ENCODE data around the gene AMPH. TPM values are rescaled to one million over a fixed set of nuclear protein-coding genes. Genes with fewer than 3 reads are reported as not detected.
A peak's percentile ranks its signal among the peaks of the same experiment; 100 is the strongest.
"Not testable (repeated sequence)": the region's sequence is repeated elsewhere in the genome, so short reads cannot be mapped to it uniquely, and the experiment has no call there.

AMPH gene
- total RNA-seq, 2 donors from 2014 or later: not detected

GRCh38 chr7:38410056-38410455, 221.1 kb downstream of the AMPH start:
- H3K36me3 Mint-ChIP-seq: no peaks in the 10 kb centered on the region
- H3K9me3 Mint-ChIP-seq: peaks cover 3% of the 10 kb centered on the region
- H3K4me1 Mint-ChIP-seq (ENCODE audit: low read depth in 2 of 2): peaks cover 0 to 4% of the 10 kb centered on the region in 2 donors
- H3K4me3 Mint-ChIP-seq: no peak overlapping the region
- DNase-seq (ENCODE audit: low spot score) (no peak), ATAC-seq (no peak)
- no peak overlapping the region for H3K27ac Mint-ChIP-seq
- peaks cover 5 to 13% of the 10 kb centered on the region in 2 donors for H3K27me3 Mint-ChIP-seq

DNA sequence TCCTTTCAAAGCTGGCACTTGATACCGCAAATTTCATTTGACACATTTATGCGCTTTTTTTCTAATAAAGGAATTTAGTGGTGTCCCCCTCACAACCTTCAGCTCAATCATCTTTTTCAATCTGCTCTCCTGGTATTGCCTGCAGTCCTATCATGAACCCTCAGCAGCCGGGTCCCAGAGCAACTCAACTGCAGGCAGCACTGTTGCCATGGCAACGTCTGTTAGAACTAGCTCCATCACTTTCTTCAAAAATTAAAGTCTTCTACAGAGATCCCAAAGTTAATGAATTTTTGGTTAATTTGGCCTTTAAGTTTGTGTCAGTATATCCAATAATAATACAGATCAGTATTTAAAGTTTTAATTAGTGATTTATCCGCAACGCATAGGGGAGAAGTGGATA, 221.6 kb downstream of the AMPH start:
- DNase-seq (ENCODE audit: low spot score): no peak
- no peak overlapping the region for H3K27ac Mint-ChIP-seq
- H3K36me3 Mint-ChIP-seq: peaks cover 1% of the 10 kb centered on the region
- peaks cover 0 to 4% of the 10 kb centered on the region in 2 donors for H3K4me1 Mint-ChIP-seq (ENCODE audit: low read depth in 2 of 2)
- H3K27me3 Mint-ChIP-seq: peaks cover 5 to 13% of the 10 kb centered on the region in 2 donors
- H3K9me3 Mint-ChIP-seq: peaks cover 4% of the 10 kb centered on the region
- H3K4me3 Mint-ChIP-seq: no peak overlapping the region
- no peak for ATAC-seq

DNA sequence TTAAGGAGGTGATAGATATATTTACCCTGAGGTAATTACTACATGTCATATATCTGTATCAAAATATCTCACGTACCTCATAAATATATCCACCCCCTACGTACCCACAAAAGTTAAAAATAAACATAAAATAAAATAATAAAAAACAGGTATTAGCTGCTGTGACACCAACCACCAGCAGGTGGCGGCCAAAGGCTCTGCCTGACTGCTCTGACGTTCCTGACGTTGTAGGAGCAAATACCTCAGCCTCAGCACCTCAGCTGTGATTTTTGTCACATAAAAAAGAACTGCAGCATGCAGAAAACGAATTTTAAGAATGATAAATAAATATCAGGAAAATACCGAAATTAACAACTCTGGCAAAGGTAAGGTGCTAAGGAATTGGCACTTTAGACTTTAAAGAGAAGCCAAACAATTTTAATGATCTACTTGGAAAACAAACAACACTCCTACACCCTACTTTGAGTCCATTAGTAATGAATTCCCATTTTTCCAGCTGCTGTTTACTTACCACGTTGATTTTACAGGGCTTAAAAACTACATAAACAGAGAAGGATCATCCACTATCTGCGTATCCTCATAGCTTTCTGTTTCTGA, 232.3 kb downstream of the AMPH start:
- ATAC-seq (no peak), DNase-seq (ENCODE audit: low spot score) (peak; percentile 67)
- H3K36me3 Mint-ChIP-seq: no peaks in the 10 kb centered on the region
- H3K27me3 Mint-ChIP-seq: peaks cover 3 to 7% of the 10 kb centered on the region in 2 donors
- H3K27ac Mint-ChIP-seq: no peak overlapping the region
- peaks cover 0 to 9% of the 10 kb centered on the region in 2 donors for H3K4me1 Mint-ChIP-seq (ENCODE audit: low read depth in 2 of 2)
- H3K4me3 Mint-ChIP-seq: no peak overlapping the region
- no peaks in the 10 kb centered on the region for H3K9me3 Mint-ChIP-seq

- ATAC-seq (no peak), DNase-seq (ENCODE audit: low spot score) (no peak)
- H3K27me3 Mint-ChIP-seq: peaks cover 3 to 7% of the 10 kb centered on the region in 2 donors
- peaks cover 0 to 9% of the 10 kb centered on the region in 2 donors for H3K4me1 Mint-ChIP-seq (ENCODE audit: low read depth in 2 of 2)
- no peaks in the 10 kb centered on the region for H3K36me3 Mint-ChIP-seq
- no peaks in the 10 kb centered on the region for H3K9me3 Mint-ChIP-seq
- no peak overlapping the region for H3K27ac Mint-ChIP-seq
- H3K4me3 Mint-ChIP-seq: no peak overlapping the region
These were observed 234.3 kb downstream of the AMPH start for GRCh38 chr7:38396852-38397251.

DNA sequence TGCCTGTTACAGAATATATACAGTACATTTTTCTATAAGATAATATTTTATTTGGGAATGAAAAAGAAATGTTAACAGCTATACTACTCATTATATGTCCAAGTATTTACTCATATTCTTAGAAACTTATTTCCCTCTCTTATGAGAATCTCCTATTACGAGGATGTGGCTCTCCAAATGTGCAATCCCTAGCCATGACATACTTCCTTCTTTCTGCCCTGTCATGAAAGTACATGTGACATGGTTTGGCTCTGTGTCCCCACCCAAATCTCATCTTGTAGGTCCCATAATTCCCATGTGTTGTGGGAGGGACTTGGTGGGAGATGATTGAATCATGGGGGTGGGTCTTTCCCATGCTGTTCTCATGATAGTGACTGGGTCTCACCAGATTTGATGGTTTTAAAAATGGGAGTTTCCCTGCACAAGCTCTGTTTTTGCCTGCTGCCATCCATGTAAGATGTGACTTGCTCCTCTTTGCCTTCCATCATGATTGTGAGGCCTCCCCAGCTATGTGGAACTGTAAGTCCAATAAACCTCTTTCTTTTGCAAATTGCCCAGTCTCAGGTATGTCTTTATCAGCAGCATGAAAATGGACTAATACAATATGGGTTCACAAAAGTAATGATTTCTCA, 235.1 kb downstream of the AMPH start:
- not testable (repeated sequence) for DNase-seq (ENCODE audit: low spot score); H3K27me3 Mint-ChIP-seq; H3K36me3 Mint-ChIP-seq; H3K27ac Mint-ChIP-seq; H3K4me3 Mint-ChIP-seq; H3K4me1 Mint-ChIP-seq (ENCODE audit: low read depth in 2 of 2); H3K9me3 Mint-ChIP-seq; ATAC-seq

- Mint-ChIP-seq H3K4me1 (ENCODE audit: low read depth in 2 of 2) (peaks cover 4 to 9% of the 10 kb centered on the region in 2 donors), H3K27me3 (no peaks in the 10 kb centered on the region), H3K27ac (no peak overlapping the region), H3K9me3 (no peaks in the 10 kb centered on the region), H3K36me3 (no peaks in the 10 kb centered on the region), H3K4me3 (no peak overlapping the region)
- no peak for DNase-seq (ENCODE audit: low spot score)
- no peak for ATAC-seq
These were observed 236.5 kb downstream of the AMPH start for GRCh38 chr7:38394660-38395059.

GRCh38 chr7:38393874-38394273, 237.3 kb downstream of the AMPH start:
- Mint-ChIP-seq H3K4me3 (no peak overlapping the region), H3K9me3 (no peaks in the 10 kb centered on the region), H3K27ac (no peak overlapping the region), H3K27me3 (no peaks in the 10 kb centered on the region), H3K36me3 (no peaks in the 10 kb centered on the region), H3K4me1 (ENCODE audit: low read depth in 2 of 2) (peaks cover 4 to 5% of the 10 kb centered on the region in 2 donors)
- DNase-seq (ENCODE audit: low spot score) (no peak), ATAC-seq (no peak)

DNA sequence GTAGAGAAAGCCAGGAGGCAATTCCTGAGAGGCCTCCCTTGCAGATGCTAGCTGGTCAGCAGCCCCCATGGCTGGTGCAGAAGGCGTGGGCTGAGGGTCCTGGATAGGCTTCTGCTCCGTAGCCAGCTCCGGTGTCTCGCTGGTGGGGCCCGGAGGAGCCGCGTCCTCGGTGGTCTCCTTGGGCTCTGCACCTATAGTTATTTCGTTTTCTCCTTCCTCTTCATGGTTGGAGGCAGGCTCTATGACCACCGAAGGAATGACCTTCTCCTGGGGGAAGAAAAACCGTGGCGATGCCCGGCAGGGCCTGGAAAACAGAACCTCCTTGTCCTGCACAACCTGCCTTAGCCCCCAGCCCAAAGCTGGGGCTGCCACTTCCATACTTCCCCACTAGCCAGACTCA, 239.4 kb downstream of the AMPH start:
- DNase-seq (ENCODE audit: low spot score) (no peak), ATAC-seq (no peak)
- no peaks in the 10 kb centered on the region for H3K27me3 Mint-ChIP-seq
- H3K36me3 Mint-ChIP-seq: no peaks in the 10 kb centered on the region
- H3K27ac Mint-ChIP-seq: no peak overlapping the region
- H3K4me1 Mint-ChIP-seq (ENCODE audit: low read depth in 2 of 2): peaks cover 3 to 4% of the 10 kb centered on the region in 2 donors
- no peak overlapping the region for H3K4me3 Mint-ChIP-seq
- no peaks in the 10 kb centered on the region for H3K9me3 Mint-ChIP-seq

- ATAC-seq (no peak), DNase-seq (ENCODE audit: low spot score) (no peak)
- H3K27me3 Mint-ChIP-seq: no peaks in the 10 kb centered on the region
- H3K4me3 Mint-ChIP-seq: no peak overlapping the region
- H3K27ac Mint-ChIP-seq: no peak overlapping the region
- H3K9me3 Mint-ChIP-seq: no peaks in the 10 kb centered on the region
- no peaks in the 10 kb centered on the region for H3K36me3 Mint-ChIP-seq
- peaks cover 6 to 7% of the 10 kb centered on the region in 2 donors for H3K4me1 Mint-ChIP-seq (ENCODE audit: low read depth in 2 of 2)
These were observed 245.5 kb downstream of the AMPH start for GRCh38 chr7:38385682-38386081.

DNA sequence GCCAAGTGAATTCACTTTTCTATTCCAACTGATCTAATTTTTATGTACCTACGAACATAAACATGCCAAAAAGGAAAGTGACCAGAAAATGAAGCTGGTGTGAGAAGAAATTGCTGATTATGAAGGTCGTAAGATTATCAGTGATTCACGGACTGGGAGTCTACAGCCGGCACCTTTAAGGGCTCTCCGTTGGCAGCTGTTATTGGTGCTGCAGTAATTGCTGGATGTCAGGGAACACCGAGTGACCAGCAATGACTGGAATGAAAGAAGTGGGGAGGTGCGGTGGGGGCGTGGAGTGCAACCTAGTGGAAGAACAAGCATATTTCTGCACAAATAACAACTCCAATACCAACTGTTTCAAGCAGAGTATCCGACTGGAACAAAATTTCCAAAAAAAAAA, 247.9 kb downstream of the AMPH start:
- Mint-ChIP-seq H3K27me3 (no peaks in the 10 kb centered on the region), H3K4me3 (no peak overlapping the region), H3K4me1 (ENCODE audit: low read depth in 2 of 2) (peaks cover 10% of the 10 kb centered on the region in 2 donors), H3K36me3 (peaks cover 6% of the 10 kb centered on the region), H3K9me3 (no peaks in the 10 kb centered on the region), H3K27ac (no peak overlapping the region)
- ATAC-seq (no peak), DNase-seq (ENCODE audit: low spot score) (no peak)

DNA sequence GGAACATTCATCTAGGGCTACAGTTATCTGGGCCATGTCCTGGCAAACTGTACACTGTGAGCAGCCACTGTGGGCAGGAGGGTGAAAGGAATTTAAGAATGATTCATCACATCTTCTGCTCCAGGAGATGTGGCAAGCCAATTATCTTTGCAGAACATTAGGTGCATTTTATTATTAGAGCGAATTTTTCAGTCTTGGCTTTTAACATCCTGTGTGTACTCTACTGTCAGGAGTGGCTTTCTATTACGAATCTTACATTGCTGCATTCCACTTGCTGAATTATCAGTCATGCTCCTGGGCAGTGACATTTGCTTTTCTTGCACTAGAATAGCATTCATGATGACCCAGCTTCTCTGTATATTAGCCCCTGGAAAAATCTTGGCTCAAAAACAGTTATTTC, 248.5 kb downstream of the AMPH start:
- no peak overlapping the region for H3K27ac Mint-ChIP-seq
- no peak for ATAC-seq

GRCh38 chr7:38375453-38375852, 255.7 kb downstream of the AMPH start:
- Mint-ChIP-seq H3K36me3 (peaks cover 12% of the 10 kb centered on the region), H3K27me3 (no peaks in the 10 kb centered on the region), H3K4me1 (ENCODE audit: low read depth in 2 of 2) (peaks cover 18 to 22% of the 10 kb centered on the region in 2 donors), H3K27ac (no peak overlapping the region), H3K9me3 (no peaks in the 10 kb centered on the region), H3K4me3 (no peak overlapping the region)
- DNase-seq (ENCODE audit: low spot score) (no peak), ATAC-seq (no peak)

More for the DNA sequence above, 248.5 kb downstream of the AMPH start:
- Mint-ChIP-seq H3K4me3 (no peak overlapping the region), H3K9me3 (no peaks in the 10 kb centered on the region), H3K4me1 (ENCODE audit: low read depth in 2 of 2) (peaks cover 10% of the 10 kb centered on the region in 2 donors), H3K36me3 (peaks cover 6% of the 10 kb centered on the region), H3K27me3 (no peaks in the 10 kb centered on the region)
- DNase-seq (ENCODE audit: low spot score): no peak

GRCh38 chr7:38374507-38374906, 256.7 kb downstream of the AMPH start:
- Mint-ChIP-seq H3K27me3 (no peaks in the 10 kb centered on the region), H3K36me3 (peaks cover 6% of the 10 kb centered on the region), H3K4me1 (ENCODE audit: low read depth in 2 of 2) (peaks cover 21 to 26% of the 10 kb centered on the region in 2 donors), H3K27ac (no peak overlapping the region), H3K9me3 (no peaks in the 10 kb centered on the region), H3K4me3 (no peak overlapping the region)
- ATAC-seq (no peak), DNase-seq (ENCODE audit: low spot score) (no peak)

DNA sequence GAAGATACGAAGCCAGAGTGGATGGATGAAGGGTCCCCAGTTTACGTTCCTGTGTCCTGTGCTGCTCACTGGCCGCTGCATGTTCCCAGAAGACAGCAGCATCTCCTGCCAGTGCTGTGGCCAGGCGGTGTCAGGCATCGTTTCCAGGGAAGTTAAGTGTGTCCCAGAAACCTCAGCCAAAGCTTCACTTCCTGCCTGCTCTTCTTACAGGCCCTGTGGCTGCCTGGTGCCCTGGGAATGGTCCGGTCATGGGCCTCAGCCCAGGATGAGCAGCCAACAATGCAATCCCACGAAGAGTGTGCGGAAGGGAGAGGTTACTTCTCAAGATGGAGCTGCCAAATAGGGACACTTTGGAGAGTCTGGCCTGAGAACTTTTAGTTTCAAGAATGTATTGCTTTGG, 258.0 kb downstream of the AMPH start:
- H3K4me3 Mint-ChIP-seq: no peak overlapping the region
- peak overlapping the region; percentile 34 to 83 for H3K27ac Mint-ChIP-seq
- H3K27me3 Mint-ChIP-seq: no peaks in the 10 kb centered on the region
- DNase-seq (ENCODE audit: low spot score) (no peak), ATAC-seq (no peak)
- H3K36me3 Mint-ChIP-seq: peaks cover 5% of the 10 kb centered on the region
- peaks cover 27 to 37% of the 10 kb centered on the region in 2 donors for H3K4me1 Mint-ChIP-seq (ENCODE audit: low read depth in 2 of 2)
- no peaks in the 10 kb centered on the region for H3K9me3 Mint-ChIP-seq
